Vagina (tissue), 2 donors: ENCODE measurements around the gene ZNF273.

Experiments used
- CTCF ChIP-seq, 3 experiments: fragments of 450-650 bp in 2 of 3; fragments of 200-600 bp in 1 of 3; sonication (generic) in 1 of 3; IDR thresholded peaks; one replicate each; pipeline ENCODE4 v1.5.1; 2017 to 2019; ENCODE audit warnings: antibody characterized with exemption in 3 of 3, mild to moderate bottlenecking in 2 of 3, moderate library complexity in 2 of 3
- POLR2A ChIP-seq, 2 donors: fragments of 450-650 bp; IDR thresholded peaks; one replicate each; pipeline ENCODE4 v1.6.1; 2017; ENCODE audit warnings: antibody characterized with exemption in 2 of 2, mild to moderate bottlenecking in 2 of 2, moderate library complexity in 2 of 2
- POLR2AphosphoS5 ChIP-seq, 2 donors: sonication (generic); formaldehyde crosslinking; IDR thresholded peaks; one replicate each; pipeline ENCODE4 v1.9.0; 2017; ENCODE audit warnings: antibody characterized with exemption in 2 of 2, mild to moderate bottlenecking in 2 of 2, low read depth in 1 of 2; ENCODE audit not compliant: insufficient read depth in 1 of 2

DNA sequence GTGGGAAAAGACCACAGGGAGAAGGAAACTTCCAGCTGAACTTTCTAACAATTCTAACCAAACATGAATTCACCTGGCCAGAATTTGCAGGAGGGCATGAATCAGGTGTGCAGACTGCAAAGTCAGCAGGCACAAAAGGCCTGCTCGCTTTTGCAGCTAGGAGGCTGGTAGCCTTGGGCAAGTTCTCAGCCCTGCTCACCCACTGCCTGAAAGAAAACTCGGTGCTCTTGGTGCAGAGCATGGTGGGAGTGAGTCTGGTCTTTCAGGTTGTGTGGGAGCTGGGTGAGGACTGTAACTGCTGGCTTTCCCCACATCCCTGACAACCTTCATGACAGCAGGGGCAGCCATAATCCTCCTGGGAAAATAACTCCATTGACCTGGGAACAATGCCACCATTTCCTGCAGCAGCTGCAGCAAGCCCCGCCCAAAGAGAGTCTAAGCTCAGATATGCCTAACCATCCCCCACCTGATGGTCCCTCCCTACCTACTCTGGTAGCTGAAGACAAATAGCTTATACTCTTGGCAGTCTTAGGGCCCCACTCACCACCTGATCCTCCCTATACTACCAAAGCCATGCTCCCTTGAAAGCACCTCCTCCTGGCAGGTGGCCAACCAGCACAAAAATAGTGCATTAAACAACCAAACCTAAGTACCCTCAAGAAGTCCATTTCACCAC, 56.1 kb downstream of the ZNF273 start:
- TF ChIP-seq POLR2A (IDR thresholded peaks at IDR 0.05) (no peak), CTCF (IDR thresholded peaks at IDR 0.05) (no peak), POLR2AphosphoS5 (IDR thresholded peaks at IDR 0.05; ENCODE audit: insufficient read depth in 1 of 2, low read depth in 1 of 2) (no peak)
